Fibroblast of peridontal ligament (primary cell): ENCODE measurements around the gene TBXT.
"Not testable (repeated sequence)": the region's sequence is repeated elsewhere in the genome, so short reads cannot be mapped to it uniquely, and the experiment has no call there.

Experiments
- DNase-seq: peaks from one replicate; pipeline ENCODE4 v3.0.0-alpha.2; 2010; ENCODE audit errors: extremely low read depth

TBXT gene, protein sequence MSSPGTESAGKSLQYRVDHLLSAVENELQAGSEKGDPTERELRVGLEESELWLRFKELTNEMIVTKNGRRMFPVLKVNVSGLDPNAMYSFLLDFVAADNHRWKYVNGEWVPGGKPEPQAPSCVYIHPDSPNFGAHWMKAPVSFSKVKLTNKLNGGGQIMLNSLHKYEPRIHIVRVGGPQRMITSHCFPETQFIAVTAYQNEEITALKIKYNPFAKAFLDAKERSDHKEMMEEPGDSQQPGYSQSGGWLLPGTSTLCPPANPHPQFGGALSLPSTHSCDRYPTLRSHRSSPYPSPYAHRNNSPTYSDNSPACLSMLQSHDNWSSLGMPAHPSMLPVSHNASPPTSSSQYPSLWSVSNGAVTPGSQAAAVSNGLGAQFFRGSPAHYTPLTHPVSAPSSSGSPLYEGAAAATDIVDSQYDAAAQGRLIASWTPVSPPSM

DNA sequence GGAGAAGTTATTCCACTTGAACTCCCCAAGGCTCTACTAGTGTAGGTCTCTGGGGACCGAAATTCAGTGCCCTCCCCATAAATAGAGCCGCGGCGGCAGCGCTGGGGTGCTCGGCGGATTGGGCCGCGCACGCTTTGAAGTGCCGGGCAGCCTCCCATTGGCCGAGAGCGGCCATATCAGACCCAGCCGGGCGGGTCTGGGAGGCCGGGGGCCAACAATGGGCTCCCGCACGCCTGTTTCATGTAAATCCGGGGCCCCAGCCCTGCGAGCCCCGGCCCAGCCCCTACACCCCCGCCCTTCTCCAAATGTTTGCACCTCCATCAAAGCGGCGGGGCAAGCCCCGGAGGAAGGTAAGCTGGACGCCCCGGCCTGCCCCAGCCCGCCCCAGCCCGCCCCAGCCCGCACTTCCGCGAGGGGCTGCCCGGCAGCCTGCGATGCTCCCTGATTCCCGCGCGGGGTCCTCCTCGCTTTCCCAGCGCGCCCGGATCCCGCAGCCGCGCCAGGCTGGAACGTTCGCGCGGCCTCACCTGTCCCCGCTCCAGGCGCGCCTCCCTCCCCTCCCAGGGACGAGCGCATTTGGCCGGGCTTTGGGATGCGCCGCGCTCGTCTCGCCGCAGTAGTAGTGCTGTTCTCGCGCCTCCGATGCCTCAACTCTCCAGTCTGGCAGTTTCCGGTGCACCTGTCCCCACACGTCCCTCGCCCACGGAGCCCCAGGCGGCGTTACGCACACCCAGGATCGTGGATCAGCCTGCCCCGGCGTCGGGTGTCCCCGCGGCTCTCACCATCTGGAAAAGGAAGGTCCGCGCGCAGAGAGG, at the start of gene TBXT:
Gene TBXT, minus strand, starts transcription at position 51 of the 815 bp plus-strand sequence. CDS start 260 bp downstream, outside the sequence.
- no peak for DNase-seq

GRCh38 chr6:166207284-166207561, 39.6 kb upstream of the TBXT start:
- no peak for DNase-seq

- DNase-seq = no peak
These were observed 39.0 kb upstream of the TBXT start for GRCh38 chr6:166206510-166207283.

DNA sequence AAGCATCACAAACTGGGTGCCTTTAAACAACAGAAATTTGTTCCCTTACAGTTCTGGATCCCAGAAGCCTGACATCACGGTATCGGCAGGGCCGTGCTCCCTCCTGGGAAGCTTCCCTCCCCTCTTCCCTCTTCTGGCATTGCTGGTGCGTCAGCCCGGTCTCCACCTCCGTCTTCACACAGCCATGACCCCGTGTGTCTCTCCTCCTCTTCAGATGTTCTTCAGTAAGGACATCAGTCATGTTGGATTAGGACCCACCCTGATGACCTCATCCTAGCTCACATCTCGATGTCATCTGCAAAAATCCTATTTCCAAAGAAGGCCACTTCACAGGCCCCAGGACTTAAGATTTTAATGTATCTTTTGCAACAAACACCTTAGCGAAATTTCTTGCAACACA, 38.4 kb upstream of the TBXT start:
- no peak for DNase-seq

- DNase-seq = no peak
These were observed 37.4 kb upstream of the TBXT start for GRCh38 chr6:166204852-166205650.

DNA sequence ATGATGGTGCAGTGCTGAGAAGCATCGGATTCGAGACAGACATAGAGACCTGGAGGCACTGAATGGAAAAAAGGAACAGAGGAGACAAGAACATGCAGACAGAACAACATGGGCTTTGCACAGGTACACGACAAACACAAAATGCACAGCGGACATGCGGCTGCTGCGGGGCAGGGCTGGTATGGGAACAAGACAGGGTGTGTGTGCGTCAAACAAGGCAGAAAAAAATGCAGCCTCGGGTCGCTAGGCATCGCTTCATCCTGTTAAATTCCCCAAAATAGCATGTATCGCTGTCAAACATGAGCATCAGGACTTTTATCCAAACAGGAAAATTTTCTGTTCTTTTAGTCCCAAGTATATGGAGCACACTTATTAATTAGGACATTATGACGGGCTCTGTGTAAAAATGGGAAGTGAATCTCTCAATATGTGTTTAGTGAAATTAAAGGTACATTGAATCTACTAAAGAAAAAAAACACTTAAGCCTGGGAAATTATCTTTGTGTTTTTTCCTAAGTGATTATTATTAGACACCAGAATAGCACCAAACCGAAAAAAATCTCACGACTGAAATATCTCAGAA, 36.1 kb upstream of the TBXT start:
- no peak for DNase-seq

- no peak for DNase-seq
These were observed 35.5 kb upstream of the TBXT start for GRCh38 chr6:166203003-166203640.

DNA sequence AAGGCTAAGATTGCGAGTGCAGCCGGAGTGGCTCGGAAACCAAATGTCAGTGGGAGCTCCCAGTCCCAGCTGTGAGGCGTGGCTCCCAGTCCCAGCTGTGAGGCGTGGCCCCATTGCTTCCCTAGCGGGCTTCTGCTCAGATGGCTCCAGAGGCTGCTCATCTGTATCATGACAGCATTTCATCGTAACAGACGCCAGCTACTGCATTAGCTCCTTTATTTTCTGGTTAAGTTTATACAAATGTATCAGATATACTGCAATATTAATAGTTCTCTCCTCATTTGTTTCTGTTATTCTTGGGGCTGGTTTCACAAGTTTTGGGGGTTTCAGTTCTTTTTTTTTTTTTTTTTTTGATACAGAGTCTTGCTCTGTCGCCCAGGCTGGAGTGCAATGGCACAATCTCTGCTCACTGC, 34.7 kb upstream of the TBXT start:
- DNase-seq = no peak

DNA sequence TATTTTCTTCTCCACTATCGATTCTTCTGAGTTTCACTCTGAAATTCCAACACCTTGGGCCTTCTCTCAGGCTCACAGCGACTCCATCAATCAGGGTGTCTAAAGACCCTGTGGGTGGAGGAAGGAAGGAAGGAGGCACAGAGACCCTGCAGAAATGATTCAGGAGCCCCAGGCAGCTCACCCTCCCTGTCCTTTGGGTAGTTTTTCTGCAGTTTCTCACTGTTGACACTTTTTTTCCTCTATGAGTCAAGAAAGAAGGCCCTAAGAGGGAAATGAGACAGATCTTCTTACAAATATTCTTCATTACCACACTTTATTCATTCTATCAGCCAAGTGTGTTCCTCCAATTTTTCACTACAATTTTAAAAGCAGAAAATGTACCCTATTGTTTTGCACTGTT, 34.2 kb upstream of the TBXT start:
- DNase-seq = no peak

GRCh38 chr6:166197361-166197760, 29.7 kb upstream of the TBXT start:
- DNase-seq = no peak

DNA sequence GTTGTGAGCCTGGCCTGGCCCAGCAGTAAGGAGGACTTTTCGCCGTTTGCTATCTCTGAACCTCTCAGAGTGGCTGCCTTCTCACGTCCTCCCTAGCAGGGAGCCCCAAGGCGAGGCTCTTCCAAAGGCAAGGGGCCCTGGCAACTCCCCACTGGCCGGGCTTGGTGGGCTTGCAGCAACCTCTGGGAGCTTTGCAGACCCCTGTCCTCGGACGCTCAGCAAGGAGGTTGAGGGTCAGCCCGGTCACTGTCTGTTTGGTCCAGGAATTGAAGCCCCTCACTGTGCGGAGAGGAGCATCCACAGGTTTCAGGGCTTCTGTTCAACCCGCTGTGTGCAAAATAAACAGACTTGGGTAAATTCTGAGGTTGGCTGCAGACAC, 28.2 kb upstream of the TBXT start:
- no peak for DNase-seq

- no peak for DNase-seq
These were observed 27.5 kb upstream of the TBXT start for GRCh38 chr6:166194914-166195859.

GRCh38 chr6:166192557-166192956, 24.9 kb upstream of the TBXT start:
- DNase-seq = no peak

DNA sequence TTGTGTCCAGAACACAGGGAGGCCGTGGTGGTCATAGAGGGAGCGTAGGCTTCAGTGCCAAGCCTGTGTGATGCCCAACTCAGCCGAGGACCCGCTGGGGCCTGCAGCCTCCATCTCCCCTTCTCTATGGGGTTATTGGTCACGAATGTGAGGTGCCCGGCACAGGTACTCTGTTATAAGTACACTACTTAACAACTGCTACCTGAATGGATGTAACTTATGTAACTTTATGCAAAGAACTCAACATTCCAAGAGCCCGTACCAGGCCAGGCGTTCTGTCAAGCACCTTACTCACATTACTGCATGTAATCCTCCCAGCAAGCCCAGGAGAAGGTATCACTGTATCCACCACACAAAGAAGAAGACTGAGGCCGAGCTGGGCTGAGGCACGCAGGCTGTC, 24.5 kb upstream of the TBXT start:
- DNase-seq = no peak

DNA sequence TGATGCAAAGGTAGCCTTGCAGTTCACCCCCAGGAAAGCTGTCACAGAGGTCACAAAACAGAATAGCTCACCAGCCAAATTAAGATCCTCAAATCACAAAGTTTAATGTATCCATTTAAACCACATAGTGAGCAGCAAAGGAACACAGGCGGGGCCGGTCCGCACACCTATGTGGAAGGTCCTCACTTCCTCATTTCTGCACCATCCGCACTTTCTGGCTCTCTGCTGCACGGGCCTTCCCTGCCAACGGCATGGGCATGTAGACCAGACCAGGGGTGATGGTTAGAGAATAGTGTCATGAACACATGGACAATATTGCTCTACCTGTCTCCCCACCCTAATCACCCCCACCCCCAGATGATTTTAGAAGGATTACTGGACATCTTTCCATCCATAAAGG, 12.1 kb upstream of the TBXT start:
- DNase-seq = no peak

DNA sequence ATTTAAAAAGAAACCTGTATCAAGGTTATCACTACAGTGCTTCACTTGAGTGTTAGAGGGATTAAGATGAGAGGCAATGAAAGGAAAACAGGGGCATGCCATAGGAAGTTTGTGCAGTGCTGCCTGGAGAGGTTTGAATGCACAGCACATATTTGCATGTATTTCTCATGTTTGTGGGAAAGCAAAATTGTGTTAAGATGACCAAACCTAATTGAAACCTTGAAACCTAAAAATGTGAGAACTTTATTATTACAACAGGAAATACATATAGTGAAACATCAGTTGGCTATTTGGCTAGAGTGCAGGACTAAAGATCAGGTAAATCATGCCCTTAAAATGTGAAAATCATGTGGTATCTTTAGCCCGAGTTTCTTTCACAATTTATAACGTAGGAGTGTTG, 8.5 kb upstream of the TBXT start:
- no peak for DNase-seq

- not testable (repeated sequence) for DNase-seq
These were observed 7.4 kb upstream of the TBXT start for GRCh38 chr6:166175093-166175492.

DNA sequence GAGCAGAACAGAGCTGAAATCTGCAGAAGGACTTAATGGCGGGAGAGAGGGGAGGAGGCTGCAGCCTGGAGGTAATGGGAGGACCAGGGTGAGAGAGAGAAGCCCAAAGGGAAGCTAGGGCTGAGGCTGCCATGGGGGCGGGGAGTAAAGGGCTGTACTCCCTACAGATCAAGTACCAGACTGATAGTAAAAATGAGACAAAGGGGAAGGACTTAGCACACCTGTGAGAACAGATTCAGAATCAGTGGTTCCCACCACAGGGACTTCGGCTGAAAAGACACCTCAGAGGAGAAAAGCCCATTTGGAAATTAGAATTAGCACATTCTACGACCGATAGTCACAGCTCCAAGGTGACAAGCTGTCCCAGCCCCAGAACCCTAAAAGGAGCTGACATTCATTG, 6.4 kb upstream of the TBXT start:
- DNase-seq = no peak

- DNase-seq = no peak
These were observed 5.8 kb upstream of the TBXT start for GRCh38 chr6:166173281-166173951.
